M059J (cell line): ENCODE measurements around the gene ERMN. TPM values are rescaled to one million over a fixed set of nuclear protein-coding genes. Genes with fewer than 3 reads are reported as not detected.
A peak's percentile ranks its signal among the peaks of the same experiment; 100 is the strongest.
"Not testable (repeated sequence)": the region's sequence is repeated elsewhere in the genome, so short reads cannot be mapped to it uniquely, and the experiment has no call there.

Experiments
- DNase-seq: peaks from one replicate; pipeline ENCODE4 v3.0.0-alpha.2; 2012; ENCODE audit warnings: low read depth
- total RNA-seq: library from RNA; depleted of rRNA; stranded (reverse); fragments of >200 nt; shearing (Covaris generic); gene quantifications from 2 replicates; pipeline ENCODE4 v1.2.3, GENCODE V29; 2014; rRNA removed

ERMN gene, protein sequence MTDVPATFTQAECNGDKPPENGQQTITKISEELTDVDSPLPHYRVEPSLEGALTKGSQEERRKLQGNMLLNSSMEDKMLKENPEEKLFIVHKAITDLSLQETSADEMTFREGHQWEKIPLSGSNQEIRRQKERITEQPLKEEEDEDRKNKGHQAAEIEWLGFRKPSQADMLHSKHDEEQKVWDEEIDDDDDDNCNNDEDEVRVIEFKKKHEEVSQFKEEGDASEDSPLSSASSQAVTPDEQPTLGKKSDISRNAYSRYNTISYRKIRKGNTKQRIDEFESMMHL
- 0.12 and 0.17 TPM in 2 replicates for total RNA-seq

DNA sequence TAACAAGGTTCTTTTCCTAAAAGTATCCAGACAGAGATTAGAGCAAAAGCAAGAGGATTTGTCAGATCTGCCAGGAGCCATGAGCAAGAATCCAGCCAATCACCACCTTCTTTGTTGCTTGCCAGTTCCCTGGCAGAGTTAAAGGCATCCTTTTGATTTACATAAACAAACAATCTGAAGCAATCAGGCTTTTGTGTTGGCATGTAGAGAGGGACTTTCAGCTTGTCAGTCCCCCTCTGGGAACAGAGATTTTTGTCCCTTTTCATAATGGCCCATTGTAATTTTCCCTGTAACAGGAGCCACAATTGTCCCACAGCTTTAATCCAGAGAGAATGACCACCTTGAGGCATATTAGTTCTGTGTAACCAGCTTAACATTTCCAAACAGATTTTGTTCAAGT lies at the start of gene ERMN:
ERMN (minus strand) TSS at position 39 of the 400 bp plus-strand sequence. CDS start 182 bp downstream, outside the sequence.
- DNase-seq = no peak

DNA sequence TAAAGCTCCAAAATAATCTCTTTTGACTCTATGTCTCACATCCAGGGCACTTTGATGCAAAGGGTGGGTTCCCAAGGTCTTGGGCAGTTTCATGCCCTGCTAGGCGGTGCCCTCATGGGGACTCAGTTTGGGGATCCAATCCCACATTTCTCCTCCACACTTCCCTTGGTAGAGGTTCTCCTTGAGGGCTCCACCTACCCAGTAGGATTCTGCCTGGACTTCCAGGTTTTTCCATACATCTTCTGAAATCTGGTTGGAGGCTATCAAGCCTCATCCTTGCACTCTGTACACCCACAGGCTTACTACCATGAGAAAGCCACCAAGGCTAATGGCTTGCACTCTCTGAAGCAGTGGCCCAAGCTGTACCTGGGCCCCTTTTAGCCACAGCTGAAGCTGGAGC lies 49.8 kb upstream of the ERMN start:
- DNase-seq = no peak

DNA sequence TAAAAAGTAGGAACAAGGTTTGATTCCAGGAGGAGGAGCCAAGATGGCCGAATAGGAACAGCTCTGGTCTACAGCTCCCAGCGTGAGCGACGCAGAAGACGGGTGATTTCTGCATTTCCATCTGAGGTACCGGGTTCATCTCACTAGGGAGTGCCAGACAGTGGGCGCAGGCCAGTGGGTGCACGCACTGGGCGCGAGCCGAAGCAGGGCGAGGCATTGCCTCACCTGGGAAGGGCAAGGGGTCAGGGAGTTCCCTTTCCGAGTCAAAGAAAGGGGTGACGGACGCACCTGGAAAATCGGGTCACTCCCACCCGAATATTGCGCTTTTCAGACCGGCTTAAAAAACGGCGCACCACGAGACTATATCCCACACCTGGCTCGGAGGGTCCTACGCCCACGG lies 42.9 kb upstream of the ERMN start:
- not testable (repeated sequence) for DNase-seq

DNA sequence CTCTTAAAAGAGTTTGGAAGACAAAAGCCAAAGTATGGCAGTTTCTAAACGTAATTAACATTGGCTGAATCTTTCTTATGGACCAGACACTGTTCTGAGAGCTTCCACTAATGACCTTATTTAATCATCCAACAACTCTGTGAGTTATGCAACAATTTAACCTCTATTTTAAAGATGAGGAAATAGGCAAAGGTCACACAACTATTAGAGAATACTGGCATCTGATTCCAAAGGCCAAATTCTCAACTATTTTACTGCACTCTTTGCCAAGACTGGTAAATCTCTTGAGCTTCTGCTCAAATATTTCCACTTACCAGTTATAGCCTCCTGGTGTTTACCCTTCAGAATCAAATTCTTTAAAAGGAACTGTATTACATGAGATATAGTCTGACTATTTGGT lies 42.1 kb upstream of the ERMN start:
- DNase-seq = no peak

DNA sequence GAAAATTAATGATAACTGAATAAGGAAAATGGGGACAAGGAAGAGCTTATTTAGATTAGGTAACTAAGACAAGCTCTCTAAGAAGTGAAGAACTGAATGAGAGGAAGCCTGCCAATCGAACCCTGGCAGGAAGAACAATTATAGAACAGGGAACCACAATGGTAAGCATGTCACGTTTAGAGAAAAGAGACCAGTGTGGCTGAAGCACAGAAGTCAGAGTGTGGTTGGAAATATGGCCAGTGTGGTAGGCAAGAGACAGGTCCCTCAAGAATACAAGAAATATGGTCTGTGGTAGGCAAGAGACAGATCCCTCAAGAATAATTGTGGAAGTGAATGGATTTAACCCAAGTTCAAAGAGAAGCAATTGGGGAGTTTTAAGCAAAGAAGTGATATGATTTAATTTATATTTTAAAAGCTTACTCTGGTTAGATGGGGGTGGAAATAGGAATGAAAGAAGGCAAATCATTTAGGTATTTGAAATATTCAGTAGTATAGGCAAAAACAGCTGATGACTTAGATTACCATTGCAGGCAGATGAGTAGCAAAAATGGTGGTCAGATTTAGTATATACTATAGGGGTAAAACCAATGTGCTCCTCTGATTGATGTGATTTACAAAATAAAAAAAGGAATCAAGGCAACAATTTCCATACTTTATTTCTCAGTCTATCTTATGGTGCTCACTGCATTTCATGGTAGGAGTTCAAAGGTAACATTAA lies 38.8 kb upstream of the ERMN start:
- peak; percentile 3 for DNase-seq

DNA sequence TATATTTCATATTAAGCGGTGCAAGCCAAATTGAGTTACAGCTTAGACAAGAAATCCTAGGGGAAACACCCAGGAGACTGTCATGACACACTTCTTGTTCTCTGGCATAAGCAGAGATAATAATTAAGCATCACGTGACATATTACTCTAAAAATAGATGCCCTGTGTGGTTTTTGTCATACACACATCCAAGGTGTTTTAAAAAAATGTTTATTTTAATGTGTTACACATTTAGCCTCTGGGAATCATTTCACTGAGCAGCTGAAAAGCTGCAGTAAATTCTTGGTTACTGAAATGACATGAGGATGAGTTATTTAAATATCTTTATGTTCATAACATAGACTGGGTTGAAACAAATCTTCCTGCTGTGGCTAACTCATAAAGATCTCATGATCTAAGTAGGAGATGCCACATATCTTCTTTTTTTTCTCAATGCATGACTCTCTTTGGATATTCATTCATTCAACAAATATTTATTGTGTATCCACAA lies 38.0 kb upstream of the ERMN start:
- DNase-seq = peak; percentile 63

DNA sequence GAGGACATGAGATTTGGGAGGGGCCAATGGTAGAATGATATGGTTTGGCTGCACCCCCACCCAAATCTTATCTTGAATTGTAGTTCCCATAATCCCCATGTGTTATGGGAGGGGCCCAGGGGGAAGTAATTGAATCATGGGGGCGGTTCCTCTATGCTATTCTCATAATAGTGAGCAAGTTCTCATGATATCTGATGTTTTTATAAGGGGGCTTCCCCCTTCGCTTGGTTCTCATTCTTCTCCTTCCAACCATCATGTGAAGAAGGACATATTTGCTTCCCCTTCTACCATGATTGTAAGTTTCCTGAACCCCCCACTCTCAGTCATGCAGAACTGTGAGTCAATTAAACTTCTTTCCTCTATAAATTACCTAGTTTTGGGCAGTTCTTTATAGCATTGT lies 37.0 kb upstream of the ERMN start:
- DNase-seq = no peak

DNA sequence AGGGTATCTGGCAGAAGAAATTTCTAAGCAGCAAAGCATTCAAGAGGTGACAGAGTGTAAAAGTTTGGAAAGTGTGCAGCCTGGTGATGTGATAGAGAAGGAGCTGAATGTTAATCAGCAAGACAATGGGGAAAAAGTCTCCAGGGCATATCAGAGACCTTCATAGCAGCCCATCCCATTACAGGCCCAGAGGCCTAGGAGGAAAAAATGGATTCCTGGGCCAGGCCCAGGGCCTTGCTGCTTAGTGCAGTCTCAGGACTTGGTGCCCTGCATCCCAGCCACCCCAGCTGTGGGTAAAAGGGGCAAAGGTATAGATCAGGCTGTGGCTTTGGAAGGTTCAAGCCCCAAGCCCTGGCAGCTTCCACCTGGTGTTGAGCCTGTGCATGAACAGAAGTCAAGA lies 35.9 kb upstream of the ERMN start:
- no peak for DNase-seq

DNA sequence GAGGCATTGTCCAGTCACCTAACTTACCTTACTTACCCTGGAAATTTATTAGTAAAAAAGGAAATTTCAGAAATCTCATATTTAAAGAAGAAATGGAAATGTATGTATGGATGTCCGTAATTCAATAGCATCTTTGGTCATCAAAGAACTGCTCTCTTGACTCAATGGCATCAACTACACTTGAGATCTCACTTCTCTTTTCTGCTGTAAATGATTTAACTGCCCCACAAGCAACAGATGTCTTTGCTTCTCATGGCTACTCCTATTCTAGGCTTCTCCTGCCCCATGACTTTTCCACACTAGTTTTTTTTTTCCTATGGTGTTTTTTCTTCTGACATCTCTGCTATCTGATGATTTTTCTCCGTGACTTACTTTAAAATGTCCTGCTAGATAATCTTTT lies 34.0 kb upstream of the ERMN start:
- no peak for DNase-seq

DNA sequence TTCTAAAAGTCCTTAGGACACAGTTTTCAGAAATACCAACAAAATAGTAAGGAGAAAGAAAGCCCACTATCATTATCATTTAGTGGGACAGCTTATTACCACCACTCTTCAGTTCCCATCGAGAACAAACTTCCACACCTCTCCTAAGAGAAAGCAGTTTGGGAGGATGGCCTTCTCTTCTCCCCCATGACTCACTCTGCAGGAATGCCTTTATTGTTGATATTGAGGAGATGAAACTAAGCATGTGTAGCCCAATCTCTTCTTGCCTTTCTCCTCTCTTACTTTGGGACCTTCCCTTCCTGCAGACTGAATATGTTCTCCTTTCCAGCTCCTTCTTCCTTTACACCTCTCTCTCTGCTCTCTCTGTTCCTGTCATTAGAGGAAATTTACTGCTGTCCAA lies 30.0 kb upstream of the ERMN start:
- peak; percentile 64 for DNase-seq

DNA sequence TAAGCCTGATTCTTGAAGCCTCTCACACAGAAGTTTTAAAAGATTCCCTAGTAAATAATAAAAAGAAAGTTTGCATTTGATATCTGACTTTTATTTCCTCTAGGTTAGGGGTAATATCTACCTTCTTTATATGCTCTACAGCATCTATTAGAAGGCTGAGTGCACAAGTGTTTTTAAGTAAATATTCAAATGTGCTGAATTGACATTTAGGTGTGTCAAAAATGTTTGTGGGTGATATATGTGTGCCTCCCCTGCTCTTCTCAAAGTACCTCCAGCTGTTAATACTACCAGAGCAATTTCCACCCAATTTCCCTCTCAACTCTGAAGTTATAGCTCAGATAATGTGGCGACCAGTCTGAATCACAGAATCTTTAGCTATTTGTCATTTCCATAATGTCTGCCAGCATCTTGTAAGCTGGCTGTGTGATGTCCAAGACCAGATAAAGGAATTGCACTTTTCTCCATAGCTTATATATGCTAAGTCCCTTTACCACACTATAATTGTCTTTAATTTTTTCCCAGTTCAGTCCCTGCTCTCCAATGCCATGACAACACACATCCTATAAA lies 24.4 kb upstream of the ERMN start:
- DNase-seq = peak; percentile 13

DNA sequence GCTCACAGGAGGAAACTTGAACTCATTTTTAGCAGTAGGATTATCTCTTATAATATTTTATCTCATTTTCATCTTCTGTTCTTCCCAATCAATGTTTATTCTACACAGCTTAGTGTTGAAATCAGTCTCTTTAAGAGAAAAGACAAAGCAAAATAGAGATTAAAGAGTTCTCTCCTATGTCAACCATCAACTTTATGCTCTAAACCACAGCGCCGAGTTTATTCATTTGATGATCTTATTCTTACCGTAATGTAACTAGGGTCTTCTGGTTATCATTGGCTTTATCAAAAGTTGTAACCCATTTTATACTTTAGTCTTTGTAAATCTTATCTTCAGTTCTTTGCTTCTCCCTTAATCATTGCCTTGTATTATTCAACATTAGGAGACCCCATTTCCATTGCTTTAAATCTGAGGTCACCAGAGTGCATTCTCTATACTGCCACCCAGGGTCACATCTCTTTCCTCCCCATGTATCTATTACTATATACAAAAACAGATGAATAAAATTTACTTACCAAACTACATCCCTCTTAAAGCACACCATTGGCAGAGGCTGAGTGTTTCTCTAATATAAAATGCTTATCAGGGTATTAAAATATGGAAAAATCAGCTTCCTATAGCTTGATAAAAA lies 22.8 kb upstream of the ERMN start:
- DNase-seq = no peak

DNA sequence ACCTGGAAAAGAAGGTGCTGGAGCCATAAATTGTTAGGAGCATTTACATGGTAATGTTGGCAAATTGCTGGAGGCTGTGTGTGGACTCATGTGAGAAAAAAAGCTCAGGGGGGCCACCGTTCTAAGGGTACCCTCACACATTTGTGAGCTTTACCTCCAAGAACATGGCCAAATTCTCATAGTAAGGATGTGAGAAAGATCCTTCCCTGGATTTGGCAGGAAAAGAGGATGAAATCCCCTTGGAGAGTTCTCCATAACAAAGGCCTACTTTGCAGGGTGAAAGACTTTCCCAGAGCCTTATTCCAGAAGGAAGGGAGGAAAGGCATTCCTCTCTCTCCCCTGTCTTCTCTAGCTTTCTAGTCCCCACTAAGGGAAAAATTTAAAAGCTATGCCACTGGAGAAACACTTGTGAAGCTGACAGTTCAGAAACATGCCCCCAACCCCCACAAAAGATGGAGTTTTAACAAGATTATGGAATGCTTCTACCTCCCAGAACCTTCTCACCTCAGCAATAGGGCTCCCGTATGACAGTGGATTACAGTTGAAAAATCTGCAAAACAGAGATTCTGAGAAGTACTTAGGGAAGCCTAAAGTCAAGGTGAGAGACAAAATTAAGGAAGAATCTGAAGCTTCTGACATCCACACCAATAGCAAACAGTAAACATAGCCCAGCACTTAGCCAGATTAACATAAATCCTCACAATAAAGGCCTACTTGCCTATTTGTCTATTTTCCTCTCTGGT lies 20.2 kb upstream of the ERMN start:
- DNase-seq = no peak

DNA sequence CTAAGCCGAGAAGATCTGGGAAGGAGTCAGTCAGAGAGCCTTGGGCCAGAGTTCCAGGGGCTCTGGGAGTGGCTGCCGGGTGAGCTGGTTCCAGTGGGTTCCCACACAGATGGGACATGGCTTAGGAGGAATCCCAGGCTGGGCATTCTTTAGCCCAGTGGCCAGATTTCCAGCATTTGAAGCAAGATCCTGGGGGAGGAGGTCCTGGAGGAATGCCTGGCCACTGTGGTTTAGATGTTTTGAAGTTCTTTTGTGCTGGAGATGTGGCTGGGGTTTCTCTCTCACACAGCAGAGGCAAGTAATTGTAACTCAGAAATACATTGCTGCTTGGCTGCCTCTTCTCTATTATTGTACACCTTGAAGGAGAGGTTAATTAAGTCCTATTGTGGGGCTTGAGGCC lies 15.8 kb upstream of the ERMN start:
- DNase-seq = peak; percentile 57

DNA sequence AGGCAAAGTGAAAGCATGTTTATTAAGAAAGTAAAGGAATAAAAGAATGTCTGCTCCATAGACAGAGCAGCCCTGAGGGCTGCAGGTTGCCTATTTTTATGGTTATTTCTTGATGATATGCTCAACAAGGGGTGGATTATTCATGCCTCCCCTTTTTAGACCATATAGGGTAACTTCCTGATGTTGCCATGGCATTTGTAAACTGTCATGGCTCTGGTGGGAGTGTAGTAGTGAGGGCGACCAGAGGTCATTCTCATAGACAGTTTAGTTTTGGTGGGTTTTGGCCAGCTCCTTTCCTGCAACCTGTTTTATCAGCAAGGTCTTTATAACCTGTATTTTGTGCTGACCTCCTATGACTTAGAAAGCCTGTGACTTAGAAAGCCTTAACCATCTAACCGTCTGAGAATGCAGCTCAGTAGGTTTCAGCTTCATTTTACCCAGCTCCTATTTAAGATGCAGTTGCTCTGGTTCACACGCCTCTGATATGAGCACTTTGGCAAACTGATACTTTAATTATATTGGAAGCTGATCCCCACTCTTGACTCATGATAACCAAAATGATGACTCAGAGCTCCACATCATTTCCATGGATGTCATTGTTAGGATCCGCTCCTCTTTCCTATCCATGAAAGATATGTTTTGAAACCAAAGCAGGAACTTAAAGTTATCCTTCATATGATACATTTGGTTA lies 14.5 kb upstream of the ERMN start:
- DNase-seq = peak; percentile 38

DNA sequence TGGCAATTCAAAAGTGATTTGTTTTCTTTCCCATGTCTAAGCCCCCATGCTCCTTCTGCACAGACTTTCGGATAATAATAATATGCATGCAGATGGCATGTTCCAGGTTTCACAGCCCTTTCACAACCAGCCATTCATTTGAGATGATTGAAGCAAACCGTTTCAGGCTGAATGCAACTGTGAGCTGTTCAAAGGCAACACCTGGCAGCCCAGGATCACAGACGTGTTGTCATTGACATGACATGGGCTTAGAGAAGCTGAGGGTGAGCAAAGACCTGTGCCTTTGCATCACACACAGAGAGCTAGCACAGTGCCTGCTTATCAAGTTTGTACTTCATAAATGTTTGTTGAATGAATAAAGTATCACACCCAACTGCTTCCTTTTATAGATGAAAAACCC lies 12.4 kb upstream of the ERMN start:
- DNase-seq = no peak

DNA sequence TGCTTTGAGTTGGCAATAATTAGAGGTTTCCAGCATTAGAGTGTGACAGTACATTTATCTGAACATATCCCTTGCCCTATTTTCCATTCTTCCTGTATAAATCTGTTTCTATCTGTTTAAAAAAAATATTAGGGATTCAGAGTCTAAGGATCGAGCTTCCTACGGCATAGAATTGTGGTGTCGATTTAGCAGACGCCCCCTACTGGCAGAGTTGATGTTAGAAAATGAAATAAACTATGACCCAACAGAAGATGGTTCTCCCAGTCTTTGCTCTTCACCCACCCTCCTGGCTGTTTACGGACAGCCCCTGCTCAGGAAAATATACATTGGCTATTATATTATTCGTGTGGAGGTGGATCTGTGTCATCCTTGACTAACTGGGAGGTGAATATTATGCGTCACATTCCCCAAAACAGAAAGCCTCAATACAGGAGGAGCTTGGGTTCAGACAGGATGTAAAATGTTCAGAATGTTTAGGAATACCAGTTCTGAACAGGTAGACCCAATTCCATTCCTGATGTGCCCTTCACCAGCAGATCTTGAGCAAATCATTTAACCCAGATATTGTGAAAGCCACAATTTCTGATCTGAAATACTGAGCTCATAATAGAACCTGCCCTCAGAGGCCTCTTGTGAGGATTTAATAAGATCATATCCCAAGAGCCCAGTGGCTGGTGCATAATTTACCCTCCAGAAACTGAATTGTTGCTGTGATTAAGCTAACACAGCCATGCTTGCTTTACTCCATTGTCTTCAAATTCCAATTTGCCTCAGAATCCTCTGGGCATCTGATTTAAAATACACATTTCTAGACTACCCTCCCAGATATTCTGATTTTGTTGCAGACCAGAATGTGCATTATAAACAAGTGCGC lies 10.8 kb upstream of the ERMN start:
- peak; percentile 25 for DNase-seq

DNA sequence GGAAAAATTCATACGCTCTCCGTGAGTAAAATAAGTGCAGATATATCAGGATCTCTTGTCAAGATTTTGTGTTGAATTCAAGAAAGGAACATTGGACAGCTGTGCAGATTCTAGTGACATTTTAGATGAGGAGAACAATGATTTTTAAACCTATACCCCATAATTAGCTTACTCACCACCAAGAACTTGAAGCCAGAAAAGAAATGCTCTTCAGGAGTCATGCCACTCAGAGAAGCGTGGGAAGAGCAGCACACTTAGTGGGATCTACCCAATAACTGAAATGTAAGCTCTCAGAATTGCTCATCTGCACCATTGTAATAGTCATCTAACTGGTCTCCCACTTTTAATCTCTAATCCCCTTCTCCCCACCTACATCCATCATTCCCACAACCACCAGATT lies 9.2 kb upstream of the ERMN start:
- DNase-seq = no peak

DNA sequence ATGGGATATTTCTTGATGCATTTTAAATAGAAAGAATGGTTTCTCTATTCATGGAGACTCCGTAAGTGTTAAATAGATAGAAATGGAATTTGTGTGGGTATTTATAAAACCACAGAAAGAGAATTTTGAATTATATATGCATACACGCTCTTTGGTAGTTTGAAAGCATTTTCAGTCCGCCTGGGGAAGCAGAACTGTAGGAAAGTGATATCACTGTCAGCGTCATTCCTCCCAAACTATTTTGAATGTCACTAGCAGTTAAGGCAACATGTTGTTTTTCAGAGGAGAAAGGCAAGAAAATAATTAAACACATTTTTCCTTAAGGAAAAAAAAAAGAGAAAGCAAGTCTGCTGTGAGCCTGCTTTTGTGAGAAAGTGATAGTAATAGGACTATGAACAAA lies 8.7 kb upstream of the ERMN start:
- no peak for DNase-seq
